HepG2 (cell line): ENCODE measurements around the gene DAPL1. TPM values are rescaled to one million over a fixed set of nuclear protein-coding genes. Genes with fewer than 3 reads are reported as not detected.

Experiments used
- ATAC-seq: fragments of 200-7000 bp; cut with Tn5 transposase; 3 replicates; pipeline ENCODE4 v1.9.1; 2020; ENCODE audit warnings: mild to moderate bottlenecking, moderate library complexity
- BruUV-seq: library from RNA; stranded (reverse); fragments of 400-500 nt; replicated peaks from 2 replicates; lab custom pipeline; 2021; lab: Mats Ljungman, UMichigan
- CTCF ChIA-PET: fragments of 300-600 bp; formaldehyde crosslinking; extraction: SDS; loops from one replicate; lab custom pipeline; 2021; ENCODE audit warnings: low total read pairs, inconsistent platforms, low intra/inter-chr PET ratio; lab: Yijun Ruan, JAX
- POLR2A ChIA-PET: fragments of 350-600 bp; sonication (Branson Sonifier 250); formaldehyde crosslinking; loops from one replicate; lab custom pipeline; 2020; ENCODE audit warnings: antibody characterized with exemption, inconsistent platforms; lab: Yijun Ruan, JAX
- DNase-seq: peaks from one replicate; pipeline ENCODE4 v3.0.0-alpha.2; 2015; ENCODE audit warnings: low spot score
- FAIRE-seq: peaks from 3 replicates; lab custom pipeline; 2011; peaks lifted over from hg19 to GRCh38; lab: Jason Lieb, UNC
- H2AFZ ChIP-seq: one replicate; pipeline ENCODE4 v1.6.1; 2011; ENCODE audit warnings: low read length, inconsistent platforms
- H3K27ac ChIP-seq: fragments of 300-600 bp; 3 replicates; pipeline ENCODE4 v1.8.0; 2011; ENCODE audit warnings: mixed run types, mild to moderate bottlenecking, mixed read lengths, low read length, inconsistent platforms; ENCODE audit not compliant: insufficient read depth; ENCODE audit errors: extremely low read length
- H3K27me3 ChIP-seq, 2 experiments: fragments of 200-600 bp in 1 of 2; 2 replicates in 1 of 2; 3 replicates in 1 of 2; pipeline versions ENCODE4 v1.6.0 to v1.8.0; 2011; ENCODE audit warnings: low read length in 2 of 2, mild to moderate bottlenecking in 2 of 2, moderate library complexity in 2 of 2, inconsistent platforms in 1 of 2; ENCODE audit not compliant: insufficient read depth in 2 of 2, control insufficient read depth in 1 of 2
- H3K36me3 ChIP-seq, 2 experiments: fragments of 200-600 bp in 1 of 2; replicated peaks in 1 of 2; 2 replicates in 1 of 2; 3 replicates in 1 of 2; pipeline versions ENCODE4 v1.5.1 to v1.8.0; 2011; ENCODE audit warnings: low read length in 2 of 2, inconsistent platforms in 1 of 2; ENCODE audit not compliant: insufficient read depth in 2 of 2, control insufficient read depth in 1 of 2
- H3K4me1 ChIP-seq: 2 replicates; pipeline ENCODE4 v1.5.1; 2012; ENCODE audit warnings: low read length, inconsistent platforms; ENCODE audit not compliant: insufficient read depth
- H3K4me2 ChIP-seq: 2 replicates; pipeline ENCODE4 v1.6.0; 2011; ENCODE audit warnings: low read depth, low read length, inconsistent platforms
- H3K4me3 ChIP-seq, 3 experiments: fragments of 200-600 bp in 1 of 3; sonication (generic), shearing (Covaris generic) in 1 of 3; replicated peaks in 1 of 3; 2 replicates each; pipeline ENCODE4 v1.5.1; 2011 to 2016; ENCODE audit warnings: low read length in 3 of 3, inconsistent platforms in 2 of 3, low read depth in 2 of 3, mild to moderate bottlenecking in 2 of 3, control low read depth in 1 of 3, mixed read lengths in 1 of 3; ENCODE audit not compliant: insufficient read depth in 1 of 3
- H3K79me2 ChIP-seq: one replicate; pipeline ENCODE4 v1.6.1; 2011; ENCODE audit warnings: low read length, inconsistent platforms; ENCODE audit not compliant: insufficient read depth
- H3K9ac ChIP-seq: 2 replicates; pipeline ENCODE4 v1.6.0; 2011; ENCODE audit warnings: mild to moderate bottlenecking, low read depth, low read length, inconsistent platforms; ENCODE audit not compliant: insufficient read depth
- H3K9me3 ChIP-seq: 2 replicates; pipeline ENCODE4 v1.5.1; 2012; ENCODE audit warnings: mild to moderate bottlenecking, low read length
- H4K20me1 ChIP-seq: 2 replicates; pipeline ENCODE4 v1.6.0; 2011; ENCODE audit warnings: inconsistent platforms, mild to moderate bottlenecking, low read length, moderate library complexity; ENCODE audit not compliant: insufficient read depth
- CHD4 ChIP-seq: fragments of 200-600 bp; sonication (generic); IDR thresholded peaks from 2 replicates; pipeline ENCODE4 v1.7.0; 2017; ENCODE audit warnings: mild to moderate bottlenecking, low read length, borderline replicate concordance
- GFI1 ChIP-seq: sonication (generic); formaldehyde crosslinking; IDR thresholded peaks from 2 replicates; pipeline ENCODE4 v1.5.0; 2020; ENCODE audit warnings: missing genetic modification reagents, mild to moderate bottlenecking, borderline replicate concordance
- KLF16 ChIP-seq, 2 experiments: sonication (generic) in 1 of 2; formaldehyde crosslinking in 1 of 2; IDR thresholded peaks; 2 replicates each; pipeline versions ENCODE4 v1.6.1 to v1.8.0; 2016 to 2023; ENCODE audit warnings: missing genetic modification reagents in 2 of 2, missing compliant biosample characterization in 1 of 2
- PLRG1 ChIP-seq: fragments of 450-650 bp; conservative IDR thresholded peaks from 2 replicates; pipeline ENCODE4 v1.6.1; 2016
- SALL2 ChIP-seq: sonication (generic); formaldehyde crosslinking; IDR thresholded peaks from 2 replicates; pipeline ENCODE4 v1.8.1; 2023; ENCODE audit warnings: mild to moderate bottlenecking, missing genetic modification reagents, inconsistent platforms
- ZFP62 ChIP-seq: sonication (generic); formaldehyde crosslinking; IDR thresholded peaks from 2 replicates; pipeline ENCODE4 v1.4.0; 2020; ENCODE audit warnings: missing genetic modification reagents
- ZMAT3 ChIP-seq: sonication (generic); formaldehyde crosslinking; conservative IDR thresholded peaks from 2 replicates; pipeline ENCODE4 v1.7.0; 2021; ENCODE audit warnings: missing genetic modification reagents
- ZNF160 ChIP-seq: sonication (generic); formaldehyde crosslinking; IDR thresholded peaks from 2 replicates; pipeline ENCODE4 v1.8.0; 2022; ENCODE audit warnings: mild to moderate bottlenecking, inconsistent platforms, missing genetic modification reagents
- ZNF776 ChIP-seq: sonication (generic); formaldehyde crosslinking; IDR thresholded peaks from 2 replicates; pipeline ENCODE4 v1.4.0; 2020; ENCODE audit warnings: mild to moderate bottlenecking, missing genetic modification reagents
- ZNF782 ChIP-seq: sonication (generic); formaldehyde crosslinking; IDR thresholded peaks from 2 replicates; pipeline ENCODE4 v1.4.0; 2020; ENCODE audit warnings: missing genetic modification reagents, mild to moderate bottlenecking, borderline replicate concordance
- WGBS: methylation state at CpG from one replicate; pipeline ENCODE4 v1.1.6; 2017; ENCODE audit warnings: low lambda C conversion rate; 5-methylcytosine and 5-hydroxymethylcytosine counted together
- in situ Hi-C: cut with HindIII; loops from 2 replicates; pipeline ENCODE4 v1.10.0; 2017; ENCODE audit warnings: low pct_unique_long_range_greater_than_20kb; ENCODE audit not compliant: extremely low pct_ligation_motif_present
- intact Hi-C: fragments of 100-400 bp; cut with micrococcal nuclease; formaldehyde crosslinking; loops from one replicate; pipeline ENCODE4 v1.10.0; 2022; ENCODE audit not compliant: unreplicated experiment
- polyA plus RNA-seq, 8 experiments: library from polyadenylated mRNA; depleted of rRNA in 3 of 8; stranded (reverse) in 7 of 8; unstranded in 1 of 8; fragments of >200 nt; fragmentation: Illumina TruSeq in 4 of 8; extraction: Trizol in 4 of 8; gene quantifications; 2 replicates each; pipeline versions ENCODE4 v1.2.1 to v1.2.3, GENCODE V29; 2011 to 2016; ENCODE audit warnings: low read depth in 4 of 8, missing spikeins in 1 of 8, mixed read lengths in 1 of 8; ENCODE audit not compliant: insufficient read depth in 1 of 8
- total RNA-seq, 5 experiments: library from RNA; depleted of rRNA; stranded (reverse); fragments of >200 nt; fragmentation: Illumina TruSeq; extraction: Trizol; gene quantifications; 2 replicates each; pipeline ENCODE4 v1.2.3, GENCODE V29; 2016; ENCODE audit warnings: low read depth in 1 of 5
- TF ChIP-seq, protein P1 (sequence below): sonication (generic); formaldehyde crosslinking; IDR thresholded peaks from 2 replicates; pipeline ENCODE4 v1.5.0; 2020; ENCODE audit warnings: mild to moderate bottlenecking, missing genetic modification reagents

The DAPL1 gene
- total and polyA plus RNA-seq, 2 of the 13 experiments (the other 11 are each of a cell fraction or from before 2014, with no cell fraction given): not detected

GRCh38 chr2:158830201-158830600 lies 35.1 kb downstream of the DAPL1 start:
- Histone ChIP-seq H3K4me3 (no peak overlapping the region), H3K27me3 (no peaks in the 10 kb centered on the region), H2AFZ (no peak overlapping the region), H3K79me2 (no peaks in the 10 kb centered on the region), H3K9me3 (no peaks in the 10 kb centered on the region), H3K27ac (no peak overlapping the region), H3K9ac (no peak overlapping the region), H3K36me3 (no peaks in the 10 kb centered on the region)
- CTCF ChIA-PET: no interaction called here
- no peak for DNase-seq
- no peak for ATAC-seq
- in situ Hi-C loops: no loop called here
- BruUV-seq: no TSS peak
- TF ChIP-seq ZFP62 (CRISPR knock-in tag) (no peak), SALL2 (CRISPR knock-in tag) (no peak), GFI1 (CRISPR knock-in tag) (no peak), ZNF782 (CRISPR knock-in tag) (no peak)
- TF ChIP-seq, all 625 proteins: peak for 0
- Histone ChIP-seq H3K4me1 (no peaks in the 10 kb centered on the region), H4K20me1 (no peaks in the 10 kb centered on the region), H3K4me2 (no peak overlapping the region)
- POLR2A ChIA-PET: no interaction called here
- intact Hi-C loops: no loop called here
- 49% methylated on average over 4 of the region's 4 CpGs for WGBS
- no peak for FAIRE-seq

- no TSS peak for BruUV-seq
- Histone ChIP-seq H3K4me1 (no peaks in the 10 kb centered on the region), H3K4me3 (no peak overlapping the region), H3K27me3 (no peaks in the 10 kb centered on the region; a peak in 1 of 5 replicates), H3K36me3 (no peaks in the 10 kb centered on the region), H3K79me2 (no peaks in the 10 kb centered on the region), H3K27ac (no peak overlapping the region), H3K4me2 (no peak overlapping the region), H3K9me3 (no peaks in the 10 kb centered on the region), H3K9ac (no peak overlapping the region), H2AFZ (no peak overlapping the region), H4K20me1 (no peaks in the 10 kb centered on the region)
- intact Hi-C loops (no loop called here), in situ Hi-C loops (no loop called here)
- ChIA-PET CTCF (no interaction called here), POLR2A (no interaction called here)
- TF ChIP-seq ZNF160 (CRISPR knock-in tag): no peak
- TF ChIP-seq ZMAT3 (CRISPR knock-in tag): no peak
- TF ChIP-seq, protein P1, sequence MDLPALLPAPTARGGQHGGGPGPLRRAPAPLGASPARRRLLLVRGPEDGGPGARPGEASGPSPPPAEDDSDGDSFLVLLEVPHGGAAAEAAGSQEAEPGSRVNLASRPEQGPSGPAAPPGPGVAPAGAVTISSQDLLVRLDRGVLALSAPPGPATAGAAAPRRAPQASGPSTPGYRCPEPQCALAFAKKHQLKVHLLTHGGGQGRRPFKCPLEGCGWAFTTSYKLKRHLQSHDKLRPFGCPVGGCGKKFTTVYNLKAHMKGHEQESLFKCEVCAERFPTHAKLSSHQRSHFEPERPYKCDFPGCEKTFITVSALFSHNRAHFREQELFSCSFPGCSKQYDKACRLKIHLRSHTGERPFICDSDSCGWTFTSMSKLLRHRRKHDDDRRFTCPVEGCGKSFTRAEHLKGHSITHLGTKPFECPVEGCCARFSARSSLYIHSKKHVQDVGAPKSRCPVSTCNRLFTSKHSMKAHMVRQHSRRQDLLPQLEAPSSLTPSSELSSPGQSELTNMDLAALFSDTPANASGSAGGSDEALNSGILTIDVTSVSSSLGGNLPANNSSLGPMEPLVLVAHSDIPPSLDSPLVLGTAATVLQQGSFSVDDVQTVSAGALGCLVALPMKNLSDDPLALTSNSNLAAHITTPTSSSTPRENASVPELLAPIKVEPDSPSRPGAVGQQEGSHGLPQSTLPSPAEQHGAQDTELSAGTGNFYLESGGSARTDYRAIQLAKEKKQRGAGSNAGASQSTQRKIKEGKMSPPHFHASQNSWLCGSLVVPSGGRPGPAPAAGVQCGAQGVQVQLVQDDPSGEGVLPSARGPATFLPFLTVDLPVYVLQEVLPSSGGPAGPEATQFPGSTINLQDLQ: no peak
- no peak for TF ChIP-seq ZNF776 (CRISPR knock-in tag)
- TF ChIP-seq KLF16 (CRISPR knock-in tag; IDR thresholded peaks at IDR 0.05): no peak
- no peak for TF ChIP-seq PLRG1
- no peak for TF ChIP-seq CHD4
- 12% methylated on average over 3 of the region's 3 CpGs for WGBS
- ATAC-seq (no peak), DNase-seq (no peak), FAIRE-seq (no peak)
Measured at GRCh38 chr2:158835431-158835830, 40.3 kb downstream of the DAPL1 start.
